Measurements from ENCODE around the gene COL4A5. TPM values are rescaled to one million over a fixed set of nuclear protein-coding genes. Genes with fewer than 3 reads are reported as not detected.

The COL4A5 gene
- total RNA-seq, 1 experiment from 2014 or later, result 51.3 TPM

DNA sequence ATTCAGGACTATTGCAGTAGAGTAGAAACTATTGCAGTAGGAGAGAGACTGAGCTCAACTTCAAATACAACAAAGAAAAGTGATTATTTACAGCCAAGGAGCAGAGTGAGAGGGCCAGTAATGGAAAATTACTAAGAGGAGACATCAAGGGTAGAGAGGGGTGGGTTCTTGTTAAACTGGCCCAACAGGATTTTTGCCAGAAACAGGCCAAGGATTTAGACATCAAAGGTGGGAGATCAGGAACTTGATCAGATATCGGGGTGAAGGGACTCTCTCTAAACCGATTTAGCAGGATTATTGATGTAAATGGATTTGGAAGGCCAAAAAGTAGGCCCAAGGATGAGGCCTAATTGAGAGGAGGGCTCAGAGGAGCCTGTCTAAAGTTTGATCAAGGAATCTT, 231.9 kb downstream of the COL4A5 start:
- H3K4me2 ChIP-seq (ENCODE audit: insufficient read depth, insufficient read length, low read length), result no peak overlapping the region
- no peaks in the 10 kb centered on the region for H3K79me1 ChIP-seq (ENCODE audit: insufficient read depth, low read depth, low read length, poor library complexity, severe bottlenecking)
- no peaks in the 10 kb centered on the region for H3K9me3 ChIP-seq (ENCODE audit: control insufficient read depth, low read depth, low read length)
- no peak overlapping the region for H4K8ac ChIP-seq (replicated peaks; ENCODE audit: insufficient read length, low read depth, low read length)
- no peak overlapping the region for H4K91ac ChIP-seq (ENCODE audit: insufficient read length, low read depth, low read length)
- H2BK5ac ChIP-seq (ENCODE audit: insufficient read length, low read length), result no peak overlapping the region
- H3K79me2 ChIP-seq (ENCODE audit: insufficient read depth, low read length), result no peaks in the 10 kb centered on the region
- peak overlapping the region; percentile 1 to 55 (median 44); a peak in 5 of 7 replicates for H3K27ac Mint-ChIP-seq
- H3K56ac ChIP-seq (ENCODE audit: insufficient read length, low read depth, low read length), result no peak overlapping the region
- H3K4me3 Mint-ChIP-seq, result no peak overlapping the region
- no peak overlapping the region for H3K23ac ChIP-seq (ENCODE audit: insufficient read length, low read depth, low read length)
- H3K23me2 ChIP-seq (ENCODE audit: insufficient read length, low read depth, low read length, poor library complexity, severe bottlenecking), result no peaks in the 10 kb centered on the region
- H3K27me3 ChIP-seq (ENCODE audit: insufficient read depth, low read length), result no peaks in the 10 kb centered on the region
- H3K4me1 ChIP-seq (ENCODE audit: insufficient read depth, low read length), result peaks cover 5% of the 10 kb centered on the region; the same call in 1 of the 2 replicates
- H3K27ac ChIP-seq (ENCODE audit: insufficient read length, low read depth, low read length), result no peak overlapping the region
- H2BK120ac ChIP-seq (ENCODE audit: low read depth, low read length, poor library complexity, severe bottlenecking), result no peak overlapping the region
- H4K20me1 ChIP-seq (ENCODE audit: control insufficient read depth, insufficient read depth, insufficient read length), result no peaks in the 10 kb centered on the region
- H3K18ac ChIP-seq (ENCODE audit: insufficient read length, low read depth, low read length), result no peak overlapping the region
- no peak overlapping the region for H4K5ac ChIP-seq (ENCODE audit: insufficient read length, low read depth, low read length)
- no peak overlapping the region for H2AFZ ChIP-seq (ENCODE audit: low read length)
- no CpG with 5 or more reads among the region's 2 CpGs for WGBS (ENCODE audit: extremely low coverage, insufficient read length, low lambda C conversion rate)
- H3K14ac ChIP-seq (ENCODE audit: insufficient read depth, low read length), result no peak overlapping the region
- H3K27me3 Mint-ChIP-seq (ENCODE audit: low read depth), result no peaks in the 10 kb centered on the region
- no peak overlapping the region for H3T11ph ChIP-seq (ENCODE audit: low read length)
- no peak overlapping the region for H2BK15ac ChIP-seq (ENCODE audit: low read depth, low read length)
- H2AK5ac ChIP-seq (ENCODE audit: insufficient read length, low read length), result no peak overlapping the region
- H3K4me1 Mint-ChIP-seq, result peaks cover 15 to 16% of the 10 kb centered on the region in 2 experiments
- H2BK20ac ChIP-seq (ENCODE audit: low read depth, low read length, poor library complexity, severe bottlenecking), result no peak overlapping the region
- TF ChIP-seq, protein P1, sequence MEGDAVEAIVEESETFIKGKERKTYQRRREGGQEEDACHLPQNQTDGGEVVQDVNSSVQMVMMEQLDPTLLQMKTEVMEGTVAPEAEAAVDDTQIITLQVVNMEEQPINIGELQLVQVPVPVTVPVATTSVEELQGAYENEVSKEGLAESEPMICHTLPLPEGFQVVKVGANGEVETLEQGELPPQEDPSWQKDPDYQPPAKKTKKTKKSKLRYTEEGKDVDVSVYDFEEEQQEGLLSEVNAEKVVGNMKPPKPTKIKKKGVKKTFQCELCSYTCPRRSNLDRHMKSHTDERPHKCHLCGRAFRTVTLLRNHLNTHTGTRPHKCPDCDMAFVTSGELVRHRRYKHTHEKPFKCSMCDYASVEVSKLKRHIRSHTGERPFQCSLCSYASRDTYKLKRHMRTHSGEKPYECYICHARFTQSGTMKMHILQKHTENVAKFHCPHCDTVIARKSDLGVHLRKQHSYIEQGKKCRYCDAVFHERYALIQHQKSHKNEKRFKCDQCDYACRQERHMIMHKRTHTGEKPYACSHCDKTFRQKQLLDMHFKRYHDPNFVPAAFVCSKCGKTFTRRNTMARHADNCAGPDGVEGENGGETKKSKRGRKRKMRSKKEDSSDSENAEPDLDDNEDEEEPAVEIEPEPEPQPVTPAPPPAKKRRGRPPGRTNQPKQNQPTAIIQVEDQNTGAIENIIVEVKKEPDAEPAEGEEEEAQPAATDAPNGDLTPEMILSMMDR (conservative IDR thresholded peaks at IDR 0.05), result no peak
- H3K9ac ChIP-seq (ENCODE audit: extremely low read depth, insufficient read length, low read length), result no peak overlapping the region
- H2BK12ac ChIP-seq (ENCODE audit: insufficient read length, low read depth, low read length), result no peak overlapping the region
- DNase-seq, result no peak
- H3K9me3 Mint-ChIP-seq, result no peaks in the 10 kb centered on the region
- peaks cover 1 to 10% (median 2%) of the 10 kb centered on the region in 3 experiments; a peak in 5 of 7 replicates for H3K36me3 Mint-ChIP-seq (ENCODE audit: insufficient read depth in 1 of 3, low read depth in 3 of 3)
- no peak overlapping the region for H3K4ac ChIP-seq (ENCODE audit: low read depth, low read length)

Measured in H9 (cell line).